Sigmoid colon (tissue), 3 donors: ENCODE measurements around the gene RUNX1.

Experiments
- POLR2A ChIP-seq, 2 donors: fragments of 450-650 bp; IDR thresholded peaks; one replicate each; pipeline ENCODE4 v1.6.1; 2016; ENCODE audit warnings: antibody characterized with exemption in 2 of 2, mild to moderate bottlenecking in 2 of 2, moderate library complexity in 2 of 2
- TF ChIP-seq, protein P1 (sequence below), 4 experiments: fragments of 450-650 bp in 3 of 4; fragments of 200-600 bp in 1 of 4; IDR thresholded peaks; one replicate each; pipeline ENCODE4 v1.5.1; 2016 to 2019; ENCODE audit warnings: antibody characterized with exemption in 4 of 4, mild to moderate bottlenecking in 3 of 4, moderate library complexity in 2 of 4

DNA sequence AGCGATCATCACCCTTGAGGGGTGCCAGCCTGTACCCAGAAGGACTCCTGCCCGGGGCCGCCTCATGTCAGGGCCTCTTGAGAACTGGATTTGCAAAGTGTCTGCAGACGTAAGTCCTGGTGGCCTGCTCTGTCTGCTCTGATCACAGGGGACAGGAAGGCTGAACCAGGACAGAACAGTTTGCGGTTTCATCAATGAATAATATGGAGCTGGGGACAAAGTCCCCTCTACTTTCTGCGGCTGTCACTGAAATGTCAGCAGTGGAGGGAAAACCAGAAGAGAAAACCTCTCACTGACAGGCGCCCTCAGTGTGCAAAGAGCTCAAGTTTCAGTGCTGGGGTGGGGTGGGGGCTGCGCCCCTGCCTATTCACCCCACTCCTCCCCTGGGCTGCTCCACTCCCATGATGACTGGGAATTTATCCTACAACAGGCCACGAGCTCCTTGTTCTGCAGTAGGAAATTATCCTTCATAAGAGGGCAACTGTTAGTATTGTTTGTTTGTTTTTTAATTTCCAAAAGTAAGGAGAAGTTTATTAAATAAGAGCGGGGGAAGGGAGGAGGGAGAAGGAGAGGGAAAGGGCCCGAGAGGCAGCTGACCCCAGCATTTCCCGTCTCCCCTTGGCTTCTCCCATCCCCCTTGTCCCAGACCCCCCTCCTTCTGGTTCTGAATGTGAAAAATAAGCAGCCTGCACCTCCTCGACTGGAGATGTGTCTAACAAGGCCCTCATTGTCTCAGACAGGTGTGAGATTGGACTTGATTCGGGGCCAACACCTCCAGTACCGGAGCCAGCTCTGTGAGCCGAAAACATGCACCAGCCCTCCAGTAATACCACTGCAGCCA lies 231.1 kb downstream of the RUNX1 start:
- no peak for TF ChIP-seq POLR2A (IDR thresholded peaks at IDR 0.05)
- TF ChIP-seq, protein P1, sequence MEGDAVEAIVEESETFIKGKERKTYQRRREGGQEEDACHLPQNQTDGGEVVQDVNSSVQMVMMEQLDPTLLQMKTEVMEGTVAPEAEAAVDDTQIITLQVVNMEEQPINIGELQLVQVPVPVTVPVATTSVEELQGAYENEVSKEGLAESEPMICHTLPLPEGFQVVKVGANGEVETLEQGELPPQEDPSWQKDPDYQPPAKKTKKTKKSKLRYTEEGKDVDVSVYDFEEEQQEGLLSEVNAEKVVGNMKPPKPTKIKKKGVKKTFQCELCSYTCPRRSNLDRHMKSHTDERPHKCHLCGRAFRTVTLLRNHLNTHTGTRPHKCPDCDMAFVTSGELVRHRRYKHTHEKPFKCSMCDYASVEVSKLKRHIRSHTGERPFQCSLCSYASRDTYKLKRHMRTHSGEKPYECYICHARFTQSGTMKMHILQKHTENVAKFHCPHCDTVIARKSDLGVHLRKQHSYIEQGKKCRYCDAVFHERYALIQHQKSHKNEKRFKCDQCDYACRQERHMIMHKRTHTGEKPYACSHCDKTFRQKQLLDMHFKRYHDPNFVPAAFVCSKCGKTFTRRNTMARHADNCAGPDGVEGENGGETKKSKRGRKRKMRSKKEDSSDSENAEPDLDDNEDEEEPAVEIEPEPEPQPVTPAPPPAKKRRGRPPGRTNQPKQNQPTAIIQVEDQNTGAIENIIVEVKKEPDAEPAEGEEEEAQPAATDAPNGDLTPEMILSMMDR (IDR thresholded peaks at IDR 0.05) = no peak
